Common myeloid progenitor, CD34-positive (primary cell): Measurements from ENCODE around the gene LPP.

Experiments used
- CTCF ChIA-PET: fragments of 350-600 bp; sonication (Branson Sonifier 250); formaldehyde crosslinking; loops from one replicate; lab custom pipeline; 2021; ENCODE audit warnings: antibody characterized with exemption; lab: Charles Lee
- POLR2A ChIA-PET: fragments of 350-600 bp; sonication (Branson Sonifier 250); formaldehyde crosslinking; loops from one replicate; lab custom pipeline; 2021; ENCODE audit warnings: antibody characterized with exemption; lab: Charles Lee
- DNase-seq, 3 donors: peaks; one replicate each; pipeline versions ENCODE4 v3.0.0 to v3.0.0-alpha.2; 2013
- H3K27ac ChIP-seq, 2 experiments: 1 replicate in 1 of 2; 2 replicates in 1 of 2; pipeline ENCODE4 v1.7.0; 2013; ENCODE audit warnings: inconsistent platforms in 2 of 2, low read length in 2 of 2, mild to moderate bottlenecking in 2 of 2, low read depth in 1 of 2, moderate library complexity in 1 of 2; ENCODE audit not compliant: severe bottlenecking in 2 of 2, insufficient read depth in 1 of 2, poor library complexity in 1 of 2
- H3K27me3 ChIP-seq, 5 experiments: replicated peaks in 2 of 5; 1 replicate in 3 of 5; 2 replicates in 2 of 5; pipeline versions ENCODE4 v1.6.1 to v1.7.0; 2013; ENCODE audit warnings: low read length in 4 of 5, mild to moderate bottlenecking in 2 of 5, moderate library complexity in 2 of 5, inconsistent platforms in 1 of 5; ENCODE audit not compliant: insufficient read depth in 5 of 5, control insufficient read depth in 4 of 5
- H3K36me3 ChIP-seq, 4 experiments: 1 replicate in 2 of 4; 2 replicates in 2 of 4; pipeline versions ENCODE4 v1.6.1 to v1.7.0; 2013; ENCODE audit warnings: low read length in 3 of 4, control low read depth in 1 of 4, mild to moderate bottlenecking in 1 of 4; ENCODE audit not compliant: control insufficient read depth in 4 of 4, insufficient read depth in 4 of 4
- H3K4me1 ChIP-seq, 4 experiments: 1 replicate in 3 of 4; 2 replicates in 1 of 4; pipeline versions ENCODE4 v1.6.1 to v1.7.1; 2013; ENCODE audit warnings: low read length in 3 of 4, mild to moderate bottlenecking in 3 of 4, control low read depth in 1 of 4, inconsistent platforms in 1 of 4, moderate library complexity in 1 of 4; ENCODE audit not compliant: control insufficient read depth in 4 of 4, insufficient read depth in 4 of 4; ENCODE audit errors: control extremely low read depth in 1 of 4
- H3K4me3 ChIP-seq, 7 experiments: 1 replicate in 4 of 7; 2 replicates in 3 of 7; pipeline versions ENCODE4 v1.5.1 to v1.7.0; 2013; ENCODE audit warnings: mild to moderate bottlenecking in 7 of 7, low read length in 6 of 7, moderate library complexity in 6 of 7, inconsistent platforms in 2 of 7, low read depth in 2 of 7, control low read depth in 1 of 7; ENCODE audit not compliant: insufficient read depth in 4 of 7, control insufficient read depth in 1 of 7; ENCODE audit errors: extremely low read depth in 1 of 7
- H3K9me3 ChIP-seq, 5 experiments: 1 replicate in 4 of 5; 2 replicates in 1 of 5; pipeline versions ENCODE4 v1.6.1 to v1.7.1; 2013; ENCODE audit warnings: low read length in 4 of 5, mild to moderate bottlenecking in 2 of 5, inconsistent platforms in 1 of 5, low read depth in 1 of 5, moderate library complexity in 1 of 5; ENCODE audit not compliant: control insufficient read depth in 4 of 5, insufficient read depth in 2 of 5; ENCODE audit errors: control extremely low read depth in 1 of 5
- WGBS: methylation state at CpG from one replicate; pipeline ENCODE4 v1.1.5; 2013; ENCODE audit not compliant: insufficient coverage; 5-methylcytosine and 5-hydroxymethylcytosine counted together

LPP gene

DNA sequence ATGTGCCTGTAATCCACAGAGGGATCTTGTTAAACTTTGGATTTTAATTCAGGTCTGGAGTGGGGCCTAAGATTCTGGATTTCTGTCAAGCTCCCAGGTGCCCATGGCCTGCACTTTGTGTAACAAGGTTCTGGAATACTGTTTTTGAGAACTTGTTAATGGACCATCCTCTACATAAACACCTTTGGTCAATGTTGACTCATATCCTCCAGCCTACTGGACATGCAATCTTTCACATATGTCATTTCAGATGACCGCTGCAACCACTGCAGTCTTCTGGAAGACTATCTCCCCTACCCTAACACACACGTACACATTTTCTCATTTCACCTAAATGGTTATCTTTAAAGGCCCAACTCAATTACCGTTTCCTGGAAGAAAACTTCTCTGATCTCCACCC, 715.7 kb downstream of the LPP start:
- POLR2A ChIA-PET, result no interaction called here
- WGBS, result 100% methylated on average over 2 of the region's 3 CpGs

DNA sequence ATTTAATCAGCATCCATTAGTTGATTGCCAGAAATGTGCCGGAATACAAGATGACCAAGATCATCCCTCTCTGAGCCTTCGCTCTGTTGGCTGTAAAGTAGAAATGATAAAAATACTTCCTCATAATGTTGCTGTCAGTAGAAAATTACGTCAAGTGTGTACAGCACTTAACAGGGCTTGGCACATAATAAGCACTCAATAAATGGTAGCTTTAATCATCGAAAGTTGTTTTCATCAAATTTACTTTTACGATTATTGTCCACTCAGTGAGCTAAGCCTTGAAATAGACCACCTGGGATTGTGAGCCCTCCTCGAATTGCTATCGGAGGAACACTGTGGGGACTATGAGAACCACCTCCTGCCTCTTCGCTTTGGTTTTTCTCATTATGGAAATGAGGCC, 716.5 kb downstream of the LPP start:
- 97% methylated on average over 5 of the region's 8 CpGs for WGBS
- Histone ChIP-seq H3K9me3 (no peaks in the 10 kb centered on the region), H3K4me1 (no peaks in the 10 kb centered on the region), H3K27me3 (no peaks in the 10 kb centered on the region), H3K4me3 (no peak overlapping the region), H3K36me3 (peaks cover 0 to 29% (median 8%) of the 10 kb centered on the region in 4 experiments), H3K27ac (no peak overlapping the region)
- ChIA-PET CTCF (no interaction called here), POLR2A (no interaction called here)
- DNase-seq, result no peak

More for the DNA sequence above, 715.7 kb downstream of the LPP start:
- peaks cover 0 to 22% (median 5%) of the 10 kb centered on the region in 4 experiments for H3K36me3 ChIP-seq
- peaks cover 0 to 1% (median 0%) of the 10 kb centered on the region in 5 experiments for H3K9me3 ChIP-seq
- no peak overlapping the region for H3K4me3 ChIP-seq
- CTCF ChIA-PET, result no interaction called here
- DNase-seq, result no peak
- H3K27ac ChIP-seq, result no peak overlapping the region
- H3K4me1 ChIP-seq, result no peaks in the 10 kb centered on the region
- H3K27me3 ChIP-seq, result no peaks in the 10 kb centered on the region

DNA sequence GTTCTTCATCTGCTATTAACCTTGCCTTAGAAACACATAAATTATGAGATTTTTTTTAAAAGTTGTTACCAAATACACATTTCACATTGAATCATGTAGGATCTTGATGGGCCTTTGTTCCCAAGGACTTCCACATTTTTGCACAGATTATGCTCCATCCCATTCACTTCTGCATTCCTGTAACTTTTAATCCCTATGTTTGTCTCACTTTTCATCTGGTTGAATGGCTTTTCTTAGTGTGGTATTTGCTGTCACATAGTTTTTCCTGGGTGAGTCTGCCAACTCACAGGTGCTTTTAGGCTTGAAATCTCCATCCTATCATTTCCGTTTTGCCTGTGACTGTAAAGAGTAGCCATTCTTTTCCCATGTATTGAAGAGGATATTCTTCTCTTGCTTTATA, 720.6 kb downstream of the LPP start:
- H3K9me3 ChIP-seq, result no peaks in the 10 kb centered on the region
- no peak overlapping the region for H3K27ac ChIP-seq
- DNase-seq, result no peak
- no peak overlapping the region for H3K4me3 ChIP-seq
- no CpG with 5 or more reads among the region's 1 CpG for WGBS
- H3K27me3 ChIP-seq, result no peaks in the 10 kb centered on the region
- CTCF ChIA-PET, result no interaction called here
- H3K4me1 ChIP-seq, result no peaks in the 10 kb centered on the region
- POLR2A ChIA-PET, result no interaction called here
- peaks cover 0 to 25% (median 7%) of the 10 kb centered on the region in 4 experiments for H3K36me3 ChIP-seq

DNA sequence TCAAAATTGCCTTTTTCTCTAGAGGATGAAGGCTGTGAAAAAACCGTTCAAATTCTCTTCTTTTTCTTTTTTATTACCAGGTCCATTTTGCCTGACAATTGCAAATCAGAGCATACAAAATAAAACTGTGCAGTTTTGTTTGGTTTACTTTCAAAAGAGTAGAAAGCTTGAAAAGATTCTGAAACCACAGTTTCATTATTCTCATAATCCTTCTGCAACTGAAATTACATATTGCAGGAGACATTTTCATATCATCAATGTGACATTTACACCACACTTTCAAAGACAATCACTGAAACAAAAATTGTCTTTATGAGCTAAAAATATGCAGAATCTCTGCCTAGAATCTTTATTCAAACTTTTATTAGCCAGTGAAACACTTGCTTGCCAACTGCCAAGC, 721.5 kb downstream of the LPP start:
- no peaks in the 10 kb centered on the region for H3K9me3 ChIP-seq
- H3K4me1 ChIP-seq, result no peaks in the 10 kb centered on the region
- H3K4me3 ChIP-seq, result no peak overlapping the region
- POLR2A ChIA-PET, result no interaction called here
- no peak for DNase-seq
- peaks cover 0 to 25% (median 7%) of the 10 kb centered on the region in 4 experiments for H3K36me3 ChIP-seq
- CTCF ChIA-PET, result no interaction called here
- no CpG with 5 or more reads among the region's 1 CpG for WGBS
- no peaks in the 10 kb centered on the region for H3K27me3 ChIP-seq
- H3K27ac ChIP-seq, result no peak overlapping the region

DNA sequence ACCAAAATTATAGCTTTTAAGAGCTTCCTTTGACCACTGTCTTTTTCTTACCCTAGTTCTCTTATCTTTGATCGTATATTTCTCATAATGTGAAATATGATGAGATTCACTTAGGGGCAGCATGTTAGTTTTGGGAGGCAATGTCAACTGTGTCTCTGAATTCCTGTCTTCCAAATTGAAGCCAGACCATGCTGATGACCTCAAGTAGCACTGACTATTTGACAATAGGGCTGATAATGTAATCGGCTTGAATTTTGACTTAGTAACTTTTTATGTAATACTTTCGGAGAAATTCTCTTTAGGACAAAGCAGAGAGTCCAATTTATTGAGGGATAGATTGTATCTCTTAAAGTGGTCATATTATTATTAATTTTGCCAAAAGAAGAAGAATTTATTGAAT, 722.4 kb downstream of the LPP start:
- DNase-seq, result no peak
- ChIA-PET CTCF (no interaction called here), POLR2A (no interaction called here)
- H3K27me3 ChIP-seq, result no peaks in the 10 kb centered on the region
- peaks cover 2 to 25% (median 7%) of the 10 kb centered on the region in 4 experiments for H3K36me3 ChIP-seq
- H3K4me3 ChIP-seq, result no peak overlapping the region
- no peaks in the 10 kb centered on the region for H3K4me1 ChIP-seq
- no CpG with 5 or more reads among the region's 3 CpGs for WGBS
- no peak overlapping the region for H3K27ac ChIP-seq
- no peaks in the 10 kb centered on the region for H3K9me3 ChIP-seq

DNA sequence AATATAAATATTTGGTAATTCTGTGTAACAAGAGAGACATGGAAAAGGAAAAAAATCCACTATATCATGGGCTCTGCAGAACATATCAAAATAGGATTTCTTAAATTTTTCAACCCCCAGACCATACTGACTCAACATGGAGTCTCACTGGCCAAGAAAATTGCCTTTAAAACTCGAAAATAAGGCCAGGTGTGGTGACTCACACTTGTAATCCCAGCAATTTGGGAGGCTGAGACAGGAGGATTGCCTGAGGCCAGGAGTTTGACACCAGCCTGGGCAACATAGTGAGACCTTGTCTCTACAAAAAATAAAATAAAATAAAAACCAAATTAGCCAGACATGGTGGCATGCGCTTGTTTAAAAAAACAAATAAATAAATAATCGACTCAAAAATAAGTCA, 723.4 kb downstream of the LPP start:
- WGBS, result no CpG with 5 or more reads among the region's 3 CpGs
- no peaks in the 10 kb centered on the region for H3K4me1 ChIP-seq
- H3K27me3 ChIP-seq, result no peaks in the 10 kb centered on the region
- ChIA-PET POLR2A (no interaction called here), CTCF (no interaction called here)
- H3K27ac ChIP-seq, result no peak overlapping the region
- H3K36me3 ChIP-seq, result peaks cover 2 to 25% (median 7%) of the 10 kb centered on the region in 4 experiments
- DNase-seq, result no peak
- H3K4me3 ChIP-seq, result no peak overlapping the region
- H3K9me3 ChIP-seq, result no peaks in the 10 kb centered on the region

DNA sequence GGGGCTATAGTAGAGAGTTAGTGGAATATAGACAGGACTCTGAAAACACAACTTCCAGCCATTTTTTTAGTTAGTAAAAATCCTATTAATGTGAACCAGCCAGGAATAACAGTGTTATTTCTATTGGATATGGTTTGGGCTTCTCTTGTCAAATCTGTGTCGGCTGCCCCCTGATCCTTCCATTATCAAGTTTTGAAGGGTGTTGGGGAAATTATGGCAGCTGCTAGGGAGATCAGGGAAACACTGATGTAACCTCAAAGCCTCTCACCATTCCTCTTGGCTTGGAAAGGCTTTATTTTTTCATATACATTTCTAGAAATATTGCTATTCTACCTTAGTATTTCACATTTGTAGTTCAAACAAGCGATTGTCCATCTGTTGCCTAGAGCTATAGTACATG, 724.1 kb downstream of the LPP start:
- no peak overlapping the region for H3K27ac ChIP-seq
- no peak for DNase-seq
- no CpG with 5 or more reads among the region's 2 CpGs for WGBS
- H3K27me3 ChIP-seq, result no peaks in the 10 kb centered on the region
- CTCF ChIA-PET, result no interaction called here
- POLR2A ChIA-PET, result no interaction called here
- no peaks in the 10 kb centered on the region for H3K9me3 ChIP-seq
- no peak overlapping the region for H3K4me3 ChIP-seq
- peaks cover 2 to 21% (median 7%) of the 10 kb centered on the region in 4 experiments for H3K36me3 ChIP-seq
- H3K4me1 ChIP-seq, result no peaks in the 10 kb centered on the region
